GM18526 (cell line): Measurements from ENCODE around the gene ZNF33B.

Experiments used
- POLR2A ChIP-seq: IDR thresholded peaks from 3 replicates; pipeline ENCODE4 v1.6.1; 2011; ENCODE audit not compliant: insufficient read length; ENCODE audit errors: extremely low read depth

The ZNF33B gene

DNA sequence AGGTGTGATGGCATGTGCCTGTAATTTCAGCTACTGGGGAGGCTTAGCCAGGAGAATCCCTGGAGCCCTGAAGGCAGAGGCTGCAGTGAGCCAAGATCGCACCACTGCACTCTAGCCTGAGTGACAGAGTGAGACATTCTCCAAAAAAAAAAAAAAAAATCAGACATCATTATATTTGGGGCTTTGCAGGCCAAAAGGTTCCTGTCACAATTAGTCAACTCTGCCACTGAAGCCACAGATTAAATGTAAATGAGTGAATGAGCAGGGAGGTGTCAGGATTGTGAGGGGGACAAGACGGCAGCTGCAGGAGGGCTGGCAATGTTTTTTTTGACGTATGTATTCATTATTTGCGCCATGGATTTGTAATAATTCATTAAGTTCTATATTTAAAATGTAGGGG lies 3.3 kb downstream of the ZNF33B start:
- no peak for TF ChIP-seq POLR2A

DNA sequence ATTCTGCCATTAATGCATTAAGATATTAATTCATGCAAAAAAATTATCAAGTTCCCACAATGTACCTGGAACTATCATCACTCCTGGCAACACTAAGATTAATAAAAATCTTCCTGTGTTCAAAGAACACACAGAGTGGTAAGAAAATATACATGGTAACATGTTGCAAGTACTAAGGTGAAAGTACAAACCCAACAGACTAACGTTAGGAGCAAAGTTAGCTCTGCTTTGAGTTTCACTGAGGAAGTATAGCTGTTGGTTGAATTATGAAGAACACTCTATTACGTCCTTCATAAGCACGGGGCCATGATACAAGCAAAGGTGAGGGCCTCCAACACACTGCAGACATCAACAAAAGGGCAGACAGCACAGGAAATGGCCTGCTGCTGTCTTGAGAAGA lies 5.8 kb downstream of the ZNF33B start:
- no peak for TF ChIP-seq POLR2A

DNA sequence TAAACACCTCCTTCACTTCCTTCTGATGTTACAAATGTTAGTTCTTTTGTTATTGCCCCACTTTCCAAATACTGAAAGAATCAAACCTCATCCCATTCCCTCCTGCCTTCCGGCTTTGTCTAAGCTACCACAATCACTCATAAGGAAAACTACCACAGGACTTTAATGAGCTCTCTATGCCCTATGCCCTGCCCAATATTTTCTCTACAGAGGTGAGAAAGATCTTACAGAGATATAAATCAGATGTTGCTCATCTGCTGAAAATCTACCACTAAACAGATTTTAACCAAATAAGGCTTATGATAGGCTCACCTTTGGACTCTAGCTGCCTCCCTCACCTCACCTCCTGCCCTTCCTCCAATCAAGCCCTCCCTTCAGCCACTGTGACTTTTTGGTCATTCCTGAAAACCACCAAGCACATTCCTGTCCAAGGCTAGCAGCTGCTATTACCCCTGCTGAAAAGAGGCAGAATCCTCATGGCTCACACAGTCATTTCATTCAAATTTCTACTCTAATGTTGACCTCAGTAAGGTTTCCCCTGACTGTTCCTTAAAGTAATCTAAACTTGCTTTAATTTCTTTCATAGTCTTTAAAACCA lies 7.7 kb downstream of the ZNF33B start:
- no peak for TF ChIP-seq POLR2A

DNA sequence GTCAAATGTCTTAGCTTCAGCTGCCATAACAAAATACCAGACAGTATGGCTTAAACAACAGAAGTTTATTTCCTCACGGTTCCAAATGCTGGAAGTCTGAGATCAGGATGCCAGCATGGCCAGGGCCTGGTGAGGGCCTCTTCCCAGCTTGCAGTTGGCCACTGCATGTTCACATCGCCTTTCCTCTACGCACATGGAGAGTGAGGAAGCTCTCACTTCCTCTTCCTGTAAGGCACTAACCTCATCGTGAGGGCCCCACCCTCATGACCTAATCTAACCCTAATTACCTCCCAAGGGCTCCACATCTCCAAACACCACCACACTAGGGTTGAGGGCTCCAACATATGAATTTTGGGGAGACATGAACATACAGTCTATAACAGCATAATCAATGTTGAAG lies 14.4 kb downstream of the ZNF33B start:
- TF ChIP-seq POLR2A = no peak

DNA sequence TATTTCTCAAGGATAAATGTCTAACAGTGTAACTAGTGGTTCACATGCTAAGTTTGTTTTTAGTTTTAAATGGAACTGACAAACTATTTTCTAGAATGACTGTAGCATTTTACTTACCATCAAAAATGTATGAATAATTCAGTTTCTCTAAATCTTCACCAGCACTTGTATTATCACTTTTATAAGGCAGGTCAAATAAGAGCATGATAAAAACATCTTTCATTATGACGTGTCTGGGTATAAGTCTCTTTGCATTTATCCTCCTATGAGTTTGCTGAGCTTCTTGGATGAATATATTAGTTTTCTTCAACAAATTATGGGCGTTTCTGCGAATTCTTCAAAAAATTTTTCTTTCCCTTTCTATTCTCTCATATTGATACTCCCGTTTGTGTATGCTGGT lies 19.9 kb downstream of the ZNF33B start:
- no peak for TF ChIP-seq POLR2A

DNA sequence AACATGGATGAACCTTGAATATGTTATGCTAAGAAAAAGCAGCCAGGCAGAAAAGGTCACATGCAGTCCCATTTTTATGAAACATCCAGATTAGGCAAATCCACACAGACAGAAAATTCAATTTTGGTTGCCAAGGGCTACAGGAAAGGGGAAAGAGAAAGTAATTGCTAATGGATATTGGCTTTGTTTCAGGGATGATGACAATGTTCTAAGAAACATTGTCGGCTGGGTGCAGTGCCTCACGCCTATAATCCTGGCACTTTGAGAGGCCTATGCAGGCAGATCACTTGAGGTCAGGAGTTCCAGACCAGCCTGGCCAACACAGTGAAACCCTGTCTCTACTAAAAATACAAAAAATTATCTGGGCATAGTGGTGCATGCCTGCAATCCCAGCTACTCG lies 23.0 kb downstream of the ZNF33B start:
- TF ChIP-seq POLR2A = no peak

DNA sequence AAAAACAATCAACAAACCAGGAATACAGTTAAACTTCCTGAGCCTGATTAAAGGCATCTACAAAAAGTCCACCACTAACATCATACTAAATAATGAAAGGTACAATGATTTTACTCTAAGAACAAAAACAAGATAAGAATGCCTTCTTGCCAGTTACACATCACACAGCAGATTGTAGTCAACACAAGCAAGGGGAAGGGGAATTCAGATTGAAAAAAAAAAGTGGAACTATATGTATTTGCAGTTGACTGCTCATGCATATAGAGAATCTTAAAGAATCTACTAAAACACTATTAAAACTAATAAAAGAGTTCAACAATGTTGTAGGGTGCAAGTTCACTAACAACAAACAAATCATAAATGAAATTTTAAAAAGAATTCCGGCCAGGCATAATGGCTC lies 28.5 kb downstream of the ZNF33B start:
- TF ChIP-seq POLR2A = no peak

DNA sequence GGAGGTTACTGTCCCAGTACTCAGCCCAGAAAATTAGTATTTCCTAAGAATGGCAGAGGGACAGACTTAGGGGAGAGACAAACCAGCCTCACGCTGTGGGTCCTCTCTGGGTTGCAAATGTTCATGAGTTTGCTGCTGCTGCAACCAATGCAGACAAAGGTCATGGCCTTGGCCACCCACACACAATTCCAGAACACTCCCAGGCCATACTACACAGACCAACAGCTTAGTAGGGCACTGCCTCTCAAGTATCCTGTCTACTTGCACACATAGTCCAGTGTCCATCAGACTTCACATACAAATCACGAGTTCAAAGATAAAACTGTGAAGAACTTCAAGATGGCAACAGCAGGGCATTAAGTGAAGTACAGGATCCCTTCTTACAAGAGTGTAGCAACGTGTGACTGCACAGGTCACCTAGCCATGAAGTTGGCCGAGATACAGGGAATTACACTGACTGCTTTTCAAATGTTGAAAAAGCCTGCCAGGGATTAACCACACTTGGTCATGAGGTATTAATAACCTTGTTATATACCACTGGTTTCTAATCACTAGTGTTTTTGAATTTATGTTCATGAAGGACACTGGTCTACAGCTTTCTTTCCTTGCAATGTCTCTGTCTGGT lies 40.0 kb downstream of the ZNF33B start:
- TF ChIP-seq POLR2A = no peak

DNA sequence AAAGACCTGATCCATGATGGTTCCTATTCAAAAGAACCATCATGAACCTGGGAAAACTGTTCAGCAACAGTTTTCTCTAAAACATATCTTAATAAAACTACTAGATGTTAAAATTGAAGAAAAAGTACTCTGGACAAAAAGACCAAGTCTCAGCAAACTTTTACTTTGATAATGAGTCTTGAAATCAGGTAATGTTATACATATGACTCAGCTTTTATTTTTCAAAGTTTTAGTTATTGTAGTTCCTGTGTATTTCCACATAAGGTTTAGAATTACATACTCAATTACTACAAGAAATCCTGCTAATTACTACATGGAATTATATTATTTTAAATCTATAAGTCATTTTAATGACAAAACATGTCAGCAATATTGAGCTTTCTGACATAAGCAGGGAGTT lies 42.2 kb downstream of the ZNF33B start:
- no peak for TF ChIP-seq POLR2A

DNA sequence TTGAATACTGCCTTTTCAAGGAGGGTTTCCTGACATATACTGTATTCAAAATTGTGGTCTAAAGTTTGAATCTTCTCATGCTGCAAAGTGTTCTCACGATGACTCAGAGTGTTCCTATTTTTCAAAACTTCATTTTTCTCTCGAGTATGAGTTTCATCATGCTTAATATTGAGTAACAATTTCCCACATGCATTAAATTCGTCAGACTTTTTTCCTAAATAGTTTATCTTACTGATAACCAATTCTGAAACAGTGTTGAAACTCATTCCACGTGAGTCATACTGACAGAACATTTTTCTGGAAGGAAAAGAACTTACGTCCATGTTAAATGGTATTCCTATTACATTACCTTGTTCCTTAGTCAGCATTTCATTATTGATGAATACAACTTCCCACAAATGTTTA lies 44.1 kb downstream of the ZNF33B start:
- TF ChIP-seq POLR2A = no peak

DNA sequence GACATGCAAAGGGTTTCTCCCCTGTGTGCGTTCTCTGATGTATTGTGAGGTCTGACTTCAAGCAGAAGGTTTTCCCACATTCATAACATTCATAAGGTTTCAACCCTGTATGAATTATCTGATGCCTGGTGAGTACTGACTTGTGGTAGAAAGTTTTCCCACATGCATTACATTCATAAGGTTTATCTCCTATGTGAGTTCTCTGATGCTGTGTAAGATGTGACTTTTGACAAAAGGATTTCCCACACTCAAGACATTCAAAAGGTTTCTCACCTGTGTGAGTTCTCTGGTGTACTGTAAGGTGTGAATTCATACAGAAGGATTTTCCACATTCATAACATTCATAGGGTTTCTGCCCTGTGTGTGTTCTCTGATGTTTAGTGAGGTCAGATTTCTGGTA lies 45.1 kb downstream of the ZNF33B start:
- TF ChIP-seq POLR2A = no peak

DNA sequence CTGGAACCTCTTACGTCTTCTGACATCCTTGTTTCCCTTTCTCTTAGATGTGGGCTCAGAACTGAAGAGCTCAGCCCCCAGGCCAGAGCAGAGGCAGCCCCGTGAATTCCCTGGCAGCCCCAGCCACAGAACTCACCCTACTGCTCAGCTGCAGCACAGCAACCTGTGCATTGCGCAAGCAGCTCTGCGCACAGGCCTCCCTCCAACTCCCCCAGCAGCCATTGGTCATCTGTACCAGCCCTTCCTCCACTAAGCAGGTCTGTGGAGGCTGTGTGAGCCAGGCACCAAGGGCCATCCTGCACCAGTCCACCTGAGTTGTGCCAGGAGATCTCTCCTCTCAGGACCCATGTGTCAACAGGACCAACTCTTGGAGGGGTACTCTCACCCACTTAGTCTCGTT lies 54.5 kb downstream of the ZNF33B start:
- no peak for TF ChIP-seq POLR2A

DNA sequence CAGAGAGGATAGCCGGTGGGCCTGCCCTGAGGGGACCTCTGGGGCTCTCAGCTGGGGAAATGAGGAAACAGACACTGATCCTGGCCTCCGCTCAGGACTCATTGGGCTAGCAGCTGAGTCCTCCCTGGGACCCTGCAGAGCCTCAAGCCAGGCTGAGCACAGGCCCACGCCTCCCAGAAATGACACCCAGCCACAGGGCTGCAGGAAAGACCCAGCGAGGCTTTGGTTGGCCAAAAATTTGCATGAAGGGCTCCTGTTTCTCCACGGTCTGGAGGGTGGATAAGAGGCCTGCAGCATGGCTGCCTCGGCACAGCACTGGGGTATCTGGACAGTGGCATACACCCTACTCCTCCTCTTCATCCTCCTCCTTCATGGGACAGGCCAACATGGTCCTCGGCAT lies 60.4 kb downstream of the ZNF33B start:
- TF ChIP-seq POLR2A = no peak

DNA sequence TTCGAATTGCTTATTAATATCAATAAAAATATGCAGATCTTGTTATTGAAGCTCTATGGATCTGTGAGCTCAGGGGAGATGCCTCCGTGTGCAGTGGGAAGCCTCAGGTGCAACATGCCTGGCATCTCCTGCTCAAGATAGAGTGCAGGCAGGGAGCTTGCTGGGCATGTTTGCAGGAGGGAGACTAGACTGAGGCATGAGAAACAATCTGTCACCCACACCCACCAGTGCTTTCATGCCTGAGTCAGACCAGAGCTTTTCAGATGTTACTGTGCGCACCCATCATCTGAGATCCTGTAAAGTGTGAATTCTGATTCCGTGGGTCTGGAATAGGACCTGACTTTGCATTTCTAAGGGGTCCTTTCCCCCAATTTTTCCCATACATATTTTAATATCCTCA lies 62.0 kb downstream of the ZNF33B start:
- TF ChIP-seq POLR2A = no peak

DNA sequence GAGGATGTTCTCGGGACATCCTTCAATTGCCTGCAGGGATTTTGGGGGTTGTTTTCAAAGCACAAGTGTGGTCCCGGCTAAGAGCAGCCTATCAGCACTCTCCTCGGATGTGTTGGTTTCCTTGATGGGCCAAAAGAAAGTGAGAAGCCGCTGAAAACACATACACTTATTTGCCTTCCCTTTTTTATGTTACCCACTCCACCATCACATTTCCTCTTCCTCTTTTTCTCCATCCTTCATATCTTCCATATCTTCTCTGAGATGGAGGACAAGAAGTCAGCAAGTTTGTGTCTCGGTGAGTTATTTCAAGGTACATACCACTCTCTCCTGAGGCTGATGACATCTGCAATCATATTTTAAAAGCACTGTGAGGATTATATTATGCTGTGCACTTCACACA lies 64.0 kb downstream of the ZNF33B start:
- no peak for TF ChIP-seq POLR2A

DNA sequence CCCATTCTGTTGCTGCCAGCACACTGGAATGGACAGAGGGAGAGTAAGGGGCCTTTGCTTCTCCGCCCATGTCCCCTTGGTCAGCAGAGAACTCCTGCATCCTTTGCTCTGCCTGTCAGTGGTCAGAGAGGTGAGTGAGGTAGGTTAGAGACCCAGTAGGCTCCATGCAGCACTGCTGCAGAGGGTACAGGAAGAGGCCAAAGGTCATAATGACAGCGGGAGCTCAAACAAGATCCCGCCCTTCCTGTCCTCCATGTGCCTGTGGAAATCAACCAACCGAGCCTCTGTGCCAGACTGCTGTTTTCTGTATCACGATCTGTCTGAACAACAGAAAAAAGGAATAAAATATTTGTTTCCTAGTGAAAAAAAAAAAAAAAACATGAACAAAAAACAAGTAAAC lies 81.4 kb downstream of the ZNF33B start:
- no peak for TF ChIP-seq POLR2A

DNA sequence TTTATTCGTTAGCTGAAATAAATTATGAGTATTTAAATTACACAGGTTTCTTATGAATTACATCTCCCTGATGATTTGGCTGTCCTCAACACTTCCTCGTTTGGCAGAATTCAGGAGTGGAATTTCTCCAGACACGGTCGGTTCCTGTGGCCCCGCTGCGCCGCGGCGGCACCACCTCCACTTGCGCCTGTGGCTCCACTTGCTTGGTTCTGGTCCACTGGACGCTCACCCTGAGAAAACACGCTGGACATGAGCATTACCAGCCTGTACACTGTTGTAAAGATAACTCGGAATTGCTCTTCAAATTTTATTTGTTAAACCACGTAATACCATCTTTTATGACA lies 85.3 kb downstream of the ZNF33B start:
- TF ChIP-seq POLR2A = no peak
